Measurements from ENCODE around the gene ESRP2.

The ESRP2 gene

DNA sequence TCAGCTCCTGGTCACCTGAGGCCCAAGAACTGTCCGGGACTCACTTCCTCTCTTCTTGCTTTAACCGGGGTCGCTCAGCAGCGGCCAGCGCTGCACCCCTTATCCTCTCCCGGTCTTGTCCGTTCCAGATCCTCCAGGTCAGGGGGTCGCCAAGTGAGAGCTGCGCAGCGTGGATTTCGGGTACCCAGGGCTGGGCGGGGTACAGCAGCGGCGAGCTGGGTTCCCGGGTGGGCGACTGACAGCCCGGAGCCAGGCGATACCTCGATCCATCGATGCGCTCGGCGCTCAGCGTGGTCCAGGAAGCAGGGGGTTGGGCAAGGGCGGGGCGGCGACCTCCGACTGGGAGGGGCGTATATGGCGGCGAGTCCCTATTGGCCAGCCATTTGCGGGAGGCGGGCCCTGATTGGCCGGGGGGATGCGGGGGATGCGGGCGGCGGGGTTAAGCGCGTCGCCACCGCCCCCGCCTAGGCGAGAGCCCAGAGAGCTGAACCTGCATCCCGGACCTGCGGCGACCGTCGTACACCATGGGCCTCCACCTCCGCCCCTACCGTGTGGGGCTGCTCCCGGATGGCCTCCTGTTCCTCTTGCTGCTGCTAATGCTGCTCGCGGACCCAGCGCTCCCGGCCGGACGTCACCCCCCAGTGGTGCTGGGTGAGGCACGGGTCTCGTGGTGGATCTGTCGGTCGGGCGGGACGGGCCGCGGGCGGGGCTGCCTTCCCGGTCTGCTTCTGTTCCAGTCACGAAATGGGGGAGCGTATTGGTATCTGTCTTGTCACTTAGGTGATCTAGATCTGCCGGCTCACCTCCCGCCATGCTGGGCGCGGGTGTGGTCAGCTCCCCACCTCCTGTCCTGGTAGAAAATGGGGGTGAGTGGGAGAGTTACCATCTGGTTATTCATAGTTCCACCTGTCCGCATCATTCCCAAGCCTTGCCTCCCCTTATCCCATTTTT lies 9.3 kb upstream of the ESRP2 start, which contains the start of gene PLA2G15:
Gene PLA2G15, plus strand, starts transcription at position 471 of the 951 bp plus-strand sequence. Its CDS starts 54 bp downstream, at position 525.
- Histone ChIP-seq H3K9ac (ENCODE audit: low read depth, low read length) (no peak within 1 kb of the TSS), H3K9me3 (ENCODE audit: control insufficient read depth, insufficient read depth, low read length) (no peaks in the 10 kb centered on the region), H3K4me1 (ENCODE audit: control insufficient read depth, insufficient read depth, low read length) (peaks cover 6% of the 10 kb centered on the region), H3K36me3 (ENCODE audit: control insufficient read depth, insufficient read depth, low read length) (no peaks in the 10 kb centered on the region), H3K4me3 (ENCODE audit: low read depth, low read length) (peak within 1 kb of the TSS; percentile 94), H3K27me3 (ENCODE audit: control insufficient read depth, insufficient read depth, low read length) (peaks cover 12% of the 10 kb centered on the region)

DNA sequence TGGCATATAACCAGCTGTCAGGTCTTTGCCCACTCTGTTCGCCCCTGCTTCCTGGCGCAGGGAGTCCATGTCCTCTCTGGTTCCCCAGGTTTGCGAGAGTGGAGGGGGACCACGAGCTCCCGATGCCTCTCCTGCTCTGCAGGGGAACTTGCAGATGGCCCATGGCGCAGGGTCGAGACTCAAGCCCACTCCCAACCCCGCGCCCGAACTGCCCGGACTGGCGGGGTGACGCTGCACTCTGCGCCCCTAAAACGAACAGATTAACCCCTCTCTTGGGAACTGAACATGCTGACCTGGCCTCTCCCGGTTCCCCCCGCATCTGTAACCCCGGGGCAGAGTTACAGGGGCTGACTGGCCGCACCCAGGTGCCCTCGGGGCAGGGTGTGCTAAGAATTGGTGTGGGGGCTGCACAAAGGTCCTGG lies 8.6 kb upstream of the ESRP2 start:
- H3K4me1 ChIP-seq (ENCODE audit: control insufficient read depth, insufficient read depth, low read length) = peaks cover 6% of the 10 kb centered on the region
- peak overlapping the region; percentile 94 for H3K4me3 ChIP-seq (ENCODE audit: low read depth, low read length)
- peaks cover 12% of the 10 kb centered on the region for H3K27me3 ChIP-seq (ENCODE audit: control insufficient read depth, insufficient read depth, low read length)
- no peaks in the 10 kb centered on the region for H3K36me3 ChIP-seq (ENCODE audit: control insufficient read depth, insufficient read depth, low read length)
- no peaks in the 10 kb centered on the region for H3K9me3 ChIP-seq (ENCODE audit: control insufficient read depth, insufficient read depth, low read length)
- H3K9ac ChIP-seq (ENCODE audit: low read depth, low read length) = no peak overlapping the region

DNA sequence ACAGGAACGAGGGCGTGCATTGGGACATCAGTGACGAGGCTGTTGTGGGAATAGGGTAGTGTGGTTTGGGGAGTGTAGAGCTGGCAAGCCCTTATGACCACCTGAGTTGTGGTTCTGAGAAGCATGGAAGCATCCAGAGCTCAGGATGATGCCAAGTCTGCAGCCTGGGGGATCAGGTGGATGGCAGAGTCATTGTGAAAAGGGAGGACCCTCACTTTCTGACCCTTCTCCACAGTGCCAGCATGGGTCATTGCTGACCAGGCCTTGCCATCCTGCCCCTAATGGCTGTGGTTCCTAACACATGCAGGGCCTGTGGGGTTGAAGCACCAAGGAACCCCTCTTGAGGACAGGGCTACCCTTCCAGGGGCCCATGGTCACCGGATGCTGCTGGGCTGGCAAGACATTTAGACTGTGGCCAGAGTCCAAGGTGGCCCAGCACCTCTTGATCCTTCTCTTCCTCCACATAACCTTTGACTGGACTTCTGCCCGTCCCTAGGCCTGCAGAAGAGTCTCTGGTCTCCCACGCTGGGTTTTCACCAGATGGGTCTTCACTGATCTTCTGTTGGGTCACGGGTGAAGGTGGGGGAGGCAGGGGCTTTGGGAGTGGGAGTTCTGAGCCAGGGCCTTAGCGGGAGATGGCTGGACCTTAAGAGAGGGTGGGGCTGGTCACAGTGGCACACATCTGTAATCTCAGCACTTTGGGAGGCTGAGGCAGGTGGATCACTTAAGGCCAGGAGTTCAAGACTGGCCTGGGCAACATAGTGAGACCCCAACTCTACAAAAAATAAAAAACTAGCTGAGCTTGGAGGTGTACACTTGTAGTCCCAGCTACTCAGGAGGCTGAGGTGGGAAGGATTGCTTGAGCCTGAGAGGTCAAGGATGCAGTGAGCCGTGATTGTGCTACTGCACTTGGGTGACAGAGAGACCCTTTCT lies 7.3 kb upstream of the ESRP2 start:
- peaks cover 6% of the 10 kb centered on the region for H3K4me1 ChIP-seq (ENCODE audit: control insufficient read depth, insufficient read depth, low read length)
- peaks cover 15% of the 10 kb centered on the region for H3K27me3 ChIP-seq (ENCODE audit: control insufficient read depth, insufficient read depth, low read length)
- no peak overlapping the region for H3K9ac ChIP-seq (ENCODE audit: low read depth, low read length)
- no peaks in the 10 kb centered on the region for H3K9me3 ChIP-seq (ENCODE audit: control insufficient read depth, insufficient read depth, low read length)
- no peak overlapping the region for H3K4me3 ChIP-seq (ENCODE audit: low read depth, low read length)
- no peaks in the 10 kb centered on the region for H3K36me3 ChIP-seq (ENCODE audit: control insufficient read depth, insufficient read depth, low read length)

DNA sequence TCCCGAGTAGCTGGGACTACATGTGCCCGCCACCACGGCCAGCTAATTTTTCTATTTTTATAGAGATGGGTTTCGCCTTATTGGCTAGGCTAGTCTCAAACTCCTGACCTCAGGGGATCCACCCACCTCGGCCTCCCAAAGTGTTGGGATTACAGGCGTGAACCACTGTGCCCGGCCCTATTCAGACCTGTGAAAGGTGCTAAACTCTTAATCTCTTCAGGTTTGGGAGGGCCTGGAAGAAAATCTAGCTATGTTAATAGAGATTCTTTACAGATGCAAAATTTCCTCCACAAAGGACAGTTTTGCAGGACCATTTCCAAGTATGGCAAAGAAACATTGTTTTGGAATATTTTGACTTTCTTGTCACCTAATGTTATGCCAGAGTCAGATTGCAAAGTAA lies 6.2 kb upstream of the ESRP2 start:
- peaks cover 15% of the 10 kb centered on the region for H3K27me3 ChIP-seq (ENCODE audit: control insufficient read depth, insufficient read depth, low read length)
- H3K9ac ChIP-seq (ENCODE audit: low read depth, low read length) = no peak overlapping the region
- H3K9me3 ChIP-seq (ENCODE audit: control insufficient read depth, insufficient read depth, low read length) = no peaks in the 10 kb centered on the region
- H3K4me1 ChIP-seq (ENCODE audit: control insufficient read depth, insufficient read depth, low read length) = peaks cover 6% of the 10 kb centered on the region
- H3K36me3 ChIP-seq (ENCODE audit: control insufficient read depth, insufficient read depth, low read length) = no peaks in the 10 kb centered on the region
- no peak overlapping the region for H3K4me3 ChIP-seq (ENCODE audit: low read depth, low read length)

DNA sequence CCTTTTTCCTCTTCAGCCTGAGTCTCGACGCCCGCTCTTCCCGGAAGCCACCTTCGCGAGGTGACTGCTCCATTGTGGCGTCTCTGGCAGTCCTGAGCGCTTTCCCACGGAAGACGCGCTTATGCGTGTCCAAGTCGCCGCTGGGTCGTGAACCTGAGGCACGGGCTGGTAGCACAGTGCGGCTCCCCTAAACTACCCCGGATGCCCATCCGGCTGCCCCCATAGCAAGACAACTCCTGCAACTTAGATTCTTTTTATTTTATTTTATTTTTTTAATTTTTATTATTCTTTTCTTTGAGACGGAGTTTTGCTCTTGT lies 2.1 kb upstream of the ESRP2 start:
- Histone ChIP-seq H3K9me3 (ENCODE audit: control insufficient read depth, insufficient read depth, low read length) (no peaks in the 10 kb centered on the region), H3K9ac (ENCODE audit: low read depth, low read length) (peak overlapping the region; percentile 60), H3K4me1 (ENCODE audit: control insufficient read depth, insufficient read depth, low read length) (peaks cover 9% of the 10 kb centered on the region), H3K27me3 (ENCODE audit: control insufficient read depth, insufficient read depth, low read length) (peaks cover 3% of the 10 kb centered on the region), H3K4me3 (ENCODE audit: low read depth, low read length) (peak overlapping the region; percentile 56), H3K36me3 (ENCODE audit: control insufficient read depth, insufficient read depth, low read length) (peaks cover 4% of the 10 kb centered on the region)

DNA sequence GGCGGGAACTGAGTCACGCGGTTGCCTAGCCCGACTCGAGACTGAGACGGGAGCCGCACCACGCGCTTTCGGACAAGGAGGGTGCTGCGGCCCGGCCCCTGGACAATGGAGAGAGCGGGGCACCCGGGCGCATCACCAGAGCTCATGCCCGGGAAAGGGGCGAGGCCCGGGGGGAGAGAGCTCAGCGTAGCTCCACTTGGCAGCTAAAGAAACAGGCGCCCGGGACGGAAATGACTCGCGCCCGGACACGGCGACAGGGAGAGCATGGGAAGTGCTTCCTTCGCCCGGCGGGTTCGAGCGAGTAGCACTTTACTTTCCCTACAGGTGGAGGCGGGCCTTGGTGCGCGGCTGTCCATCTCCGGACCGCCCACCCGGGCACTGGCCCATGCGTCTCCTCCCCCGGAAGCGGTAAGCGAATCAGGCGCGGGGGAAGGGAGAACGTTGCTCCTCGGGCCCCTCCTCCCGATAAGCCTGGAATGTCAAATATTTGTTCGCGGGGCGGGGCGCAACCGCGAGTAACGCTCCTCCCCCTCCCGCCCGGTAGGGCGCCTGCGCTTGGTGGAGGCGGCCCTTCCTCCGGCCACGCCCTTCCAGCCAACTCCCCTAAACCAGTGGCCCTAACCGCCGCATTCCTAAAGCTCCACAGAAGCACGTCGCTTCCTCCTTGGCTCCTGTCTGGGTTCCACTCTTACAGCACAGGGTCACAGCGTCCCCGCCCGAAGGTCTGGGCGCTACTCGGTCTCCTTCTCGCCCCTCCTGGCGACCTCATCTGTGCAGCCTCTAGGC lies 1.5 kb upstream of the ESRP2 start:
- Histone ChIP-seq H3K9me3 (ENCODE audit: control insufficient read depth, insufficient read depth, low read length) (no peaks in the 10 kb centered on the region), H3K36me3 (ENCODE audit: control insufficient read depth, insufficient read depth, low read length) (peaks cover 6% of the 10 kb centered on the region), H3K4me3 (ENCODE audit: low read depth, low read length) (peak overlapping the region; percentile 91), H3K27me3 (ENCODE audit: control insufficient read depth, insufficient read depth, low read length) (peaks cover 3% of the 10 kb centered on the region), H3K9ac (ENCODE audit: low read depth, low read length) (peak overlapping the region; percentile 81), H3K4me1 (ENCODE audit: control insufficient read depth, insufficient read depth, low read length) (peaks cover 9% of the 10 kb centered on the region)

DNA sequence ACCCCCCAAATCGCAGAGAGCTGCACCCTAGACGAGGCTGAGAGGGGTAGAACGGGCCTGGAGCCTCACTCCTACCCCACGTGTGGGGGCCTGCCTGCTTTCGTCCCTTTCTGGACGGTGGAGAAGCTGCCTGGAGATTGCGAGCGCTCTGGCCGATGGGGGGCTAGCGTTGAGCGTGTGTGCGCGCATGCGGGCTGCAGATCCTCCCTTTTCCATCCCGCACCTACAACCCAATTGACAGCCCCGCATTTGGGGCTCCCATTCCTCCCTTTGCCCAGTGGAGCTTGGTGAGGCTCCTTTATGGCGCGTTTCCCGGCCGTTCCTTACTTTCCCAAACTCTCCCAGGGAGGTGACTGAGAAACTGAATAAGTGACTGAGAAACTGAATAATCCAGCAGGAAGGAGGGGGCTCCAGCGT lies 907 bp upstream of the ESRP2 start:
- peak overlapping the region; percentile 81 for H3K9ac ChIP-seq (ENCODE audit: low read depth, low read length)
- peaks cover 9% of the 10 kb centered on the region for H3K4me1 ChIP-seq (ENCODE audit: control insufficient read depth, insufficient read depth, low read length)
- no peaks in the 10 kb centered on the region for H3K9me3 ChIP-seq (ENCODE audit: control insufficient read depth, insufficient read depth, low read length)
- peaks cover 3% of the 10 kb centered on the region for H3K27me3 ChIP-seq (ENCODE audit: control insufficient read depth, insufficient read depth, low read length)
- H3K36me3 ChIP-seq (ENCODE audit: control insufficient read depth, insufficient read depth, low read length) = peaks cover 12% of the 10 kb centered on the region
- peak overlapping the region; percentile 91 for H3K4me3 ChIP-seq (ENCODE audit: low read depth, low read length)

DNA sequence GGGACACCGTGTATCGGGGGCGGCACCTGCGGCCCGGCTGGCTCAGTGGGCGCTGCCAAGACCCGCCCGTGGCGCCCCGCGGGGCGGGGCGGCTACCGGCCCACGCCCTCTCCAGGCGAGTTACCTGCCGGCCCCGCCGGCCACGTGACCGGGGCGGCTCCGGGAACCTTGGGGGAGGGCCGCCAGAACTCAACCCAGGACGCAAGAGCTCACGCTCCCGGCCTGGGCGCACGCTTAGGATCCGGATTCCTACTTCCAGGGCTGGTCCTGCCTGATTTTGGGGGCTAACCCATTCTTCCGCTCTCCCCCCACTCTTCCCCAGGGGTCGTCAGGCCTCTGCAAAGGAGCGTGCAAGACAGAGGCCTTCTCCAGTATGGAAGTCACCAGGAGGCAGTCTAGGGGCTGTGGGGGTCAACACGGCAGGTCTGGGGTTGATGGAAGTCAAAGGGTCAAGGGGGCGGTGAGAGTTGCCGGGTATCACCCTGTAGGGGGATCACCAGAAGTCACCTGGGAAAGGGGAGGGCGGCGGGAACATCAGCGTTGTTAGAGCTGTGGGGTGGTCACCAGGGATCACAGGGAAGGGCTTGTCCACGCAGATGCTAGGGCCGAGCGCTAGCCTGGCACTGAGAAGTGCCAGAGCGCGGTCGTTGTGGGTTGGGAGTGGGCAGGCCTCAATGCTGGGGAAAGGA lies 354 bp upstream of the ESRP2 start:
- H3K36me3 ChIP-seq (ENCODE audit: control insufficient read depth, insufficient read depth, low read length) = peaks cover 18% of the 10 kb centered on the region
- H3K27me3 ChIP-seq (ENCODE audit: control insufficient read depth, insufficient read depth, low read length) = peaks cover 3% of the 10 kb centered on the region
- H3K4me1 ChIP-seq (ENCODE audit: control insufficient read depth, insufficient read depth, low read length) = peaks cover 9% of the 10 kb centered on the region
- no peaks in the 10 kb centered on the region for H3K9me3 ChIP-seq (ENCODE audit: control insufficient read depth, insufficient read depth, low read length)
- peak overlapping the region; percentile 81 for H3K9ac ChIP-seq (ENCODE audit: low read depth, low read length)
- peak overlapping the region; percentile 91 for H3K4me3 ChIP-seq (ENCODE audit: low read depth, low read length)

DNA sequence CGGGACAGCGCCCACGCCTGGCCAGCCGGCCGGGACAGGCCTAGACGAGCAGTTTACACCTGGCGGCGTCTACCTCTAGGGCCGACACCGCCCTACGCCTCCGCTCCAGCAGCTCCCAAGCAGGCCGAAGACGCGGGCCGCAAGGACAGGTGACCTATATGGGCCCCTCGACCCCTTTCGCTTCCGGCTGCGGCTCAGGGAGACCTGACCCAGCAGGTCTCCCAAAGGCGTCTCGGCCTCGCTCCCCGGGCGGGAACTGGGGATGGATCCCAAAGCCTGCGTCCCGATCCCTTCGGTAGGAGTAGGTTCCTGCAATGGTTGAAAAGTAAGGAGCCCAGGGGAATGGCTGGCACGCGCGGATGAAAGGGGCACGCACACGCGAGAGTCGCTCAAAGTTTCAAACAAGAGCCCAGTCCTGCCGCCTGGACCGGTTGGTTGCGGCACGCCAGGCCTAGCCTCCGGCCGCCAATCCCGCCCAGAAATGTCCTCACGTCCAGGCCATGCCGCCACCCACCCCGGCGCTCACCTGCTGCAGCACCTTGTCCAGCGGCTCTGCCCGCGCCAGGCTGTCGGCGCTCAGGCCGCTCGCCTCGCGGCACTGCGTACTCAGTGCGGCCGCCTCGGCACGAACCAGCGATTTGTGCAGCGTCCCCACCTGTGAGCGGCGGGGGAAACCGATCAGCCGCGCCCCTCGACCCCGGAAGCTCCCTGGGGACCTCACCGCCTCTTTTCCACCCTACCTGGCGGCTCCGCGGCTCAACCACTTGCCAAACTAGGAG lies 630 bp downstream of the ESRP2 start:
- H3K4me1 ChIP-seq (ENCODE audit: control insufficient read depth, insufficient read depth, low read length) = peaks cover 9% of the 10 kb centered on the region
- peak overlapping the region; percentile 81 for H3K9ac ChIP-seq (ENCODE audit: low read depth, low read length)
- H3K36me3 ChIP-seq (ENCODE audit: control insufficient read depth, insufficient read depth, low read length) = peaks cover 28% of the 10 kb centered on the region
- peak overlapping the region; percentile 91 for H3K4me3 ChIP-seq (ENCODE audit: low read depth, low read length)
- H3K9me3 ChIP-seq (ENCODE audit: control insufficient read depth, insufficient read depth, low read length) = no peaks in the 10 kb centered on the region
- peaks cover 3% of the 10 kb centered on the region for H3K27me3 ChIP-seq (ENCODE audit: control insufficient read depth, insufficient read depth, low read length)

Measured in iPS-15b (cell line).